ENCODE measurements around the gene PLD5. TPM values are rescaled to one million over a fixed set of nuclear protein-coding genes. Genes with fewer than 3 reads are reported as not detected.

Gene PLD5
- total RNA-seq, 1 experiment from 2014 or later = not detected

DNA sequence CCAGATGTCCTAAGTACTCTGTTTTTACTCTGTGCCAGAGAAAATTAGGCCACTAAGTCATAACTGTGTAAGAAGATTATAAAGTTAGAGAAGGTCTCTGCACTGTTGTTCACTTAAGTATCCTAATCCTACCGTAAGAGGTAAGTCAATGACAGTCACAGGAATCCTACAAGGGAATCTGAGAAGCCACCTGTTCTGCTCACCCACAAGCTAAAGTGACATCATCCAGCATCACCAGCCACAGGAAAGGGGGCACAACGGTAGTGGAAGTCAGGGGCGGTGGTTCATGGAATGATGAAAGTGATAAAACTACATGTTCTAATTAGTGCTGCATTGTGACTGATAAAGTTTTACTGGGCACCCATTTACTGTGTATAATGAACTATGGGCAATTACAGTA, 92.7 kb downstream of the PLD5 start:
- intact Hi-C loops (cut with micrococcal nuclease; ENCODE audit: unreplicated experiment) = no loop called here
- ChIA-PET CTCF (no interaction called here), POLR2A (no interaction called here)
- TF ChIP-seq SIN3A (IDR thresholded peaks at IDR 0.05; ENCODE audit: borderline replicate concordance, insufficient read depth, low read depth, low read length) (no peak), POLR2AphosphoS5 (IDR thresholded peaks at IDR 0.05; ENCODE audit: low read depth, low read length) (no peak), TCF7L2 (IDR thresholded peaks at IDR 0.05; ENCODE audit: low read depth, low read length) (no peak)
- TF ChIP-seq, protein P1, sequence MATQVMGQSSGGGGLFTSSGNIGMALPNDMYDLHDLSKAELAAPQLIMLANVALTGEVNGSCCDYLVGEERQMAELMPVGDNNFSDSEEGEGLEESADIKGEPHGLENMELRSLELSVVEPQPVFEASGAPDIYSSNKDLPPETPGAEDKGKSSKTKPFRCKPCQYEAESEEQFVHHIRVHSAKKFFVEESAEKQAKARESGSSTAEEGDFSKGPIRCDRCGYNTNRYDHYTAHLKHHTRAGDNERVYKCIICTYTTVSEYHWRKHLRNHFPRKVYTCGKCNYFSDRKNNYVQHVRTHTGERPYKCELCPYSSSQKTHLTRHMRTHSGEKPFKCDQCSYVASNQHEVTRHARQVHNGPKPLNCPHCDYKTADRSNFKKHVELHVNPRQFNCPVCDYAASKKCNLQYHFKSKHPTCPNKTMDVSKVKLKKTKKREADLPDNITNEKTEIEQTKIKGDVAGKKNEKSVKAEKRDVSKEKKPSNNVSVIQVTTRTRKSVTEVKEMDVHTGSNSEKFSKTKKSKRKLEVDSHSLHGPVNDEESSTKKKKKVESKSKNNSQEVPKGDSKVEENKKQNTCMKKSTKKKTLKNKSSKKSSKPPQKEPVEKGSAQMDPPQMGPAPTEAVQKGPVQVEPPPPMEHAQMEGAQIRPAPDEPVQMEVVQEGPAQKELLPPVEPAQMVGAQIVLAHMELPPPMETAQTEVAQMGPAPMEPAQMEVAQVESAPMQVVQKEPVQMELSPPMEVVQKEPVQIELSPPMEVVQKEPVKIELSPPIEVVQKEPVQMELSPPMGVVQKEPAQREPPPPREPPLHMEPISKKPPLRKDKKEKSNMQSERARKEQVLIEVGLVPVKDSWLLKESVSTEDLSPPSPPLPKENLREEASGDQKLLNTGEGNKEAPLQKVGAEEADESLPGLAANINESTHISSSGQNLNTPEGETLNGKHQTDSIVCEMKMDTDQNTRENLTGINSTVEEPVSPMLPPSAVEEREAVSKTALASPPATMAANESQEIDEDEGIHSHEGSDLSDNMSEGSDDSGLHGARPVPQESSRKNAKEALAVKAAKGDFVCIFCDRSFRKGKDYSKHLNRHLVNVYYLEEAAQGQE (IDR thresholded peaks at IDR 0.05; ENCODE audit: insufficient read depth in 1 of 2, low read depth in 2 of 2, low read length in 1 of 2) = no peak
- TF ChIP-seq, protein P2, sequence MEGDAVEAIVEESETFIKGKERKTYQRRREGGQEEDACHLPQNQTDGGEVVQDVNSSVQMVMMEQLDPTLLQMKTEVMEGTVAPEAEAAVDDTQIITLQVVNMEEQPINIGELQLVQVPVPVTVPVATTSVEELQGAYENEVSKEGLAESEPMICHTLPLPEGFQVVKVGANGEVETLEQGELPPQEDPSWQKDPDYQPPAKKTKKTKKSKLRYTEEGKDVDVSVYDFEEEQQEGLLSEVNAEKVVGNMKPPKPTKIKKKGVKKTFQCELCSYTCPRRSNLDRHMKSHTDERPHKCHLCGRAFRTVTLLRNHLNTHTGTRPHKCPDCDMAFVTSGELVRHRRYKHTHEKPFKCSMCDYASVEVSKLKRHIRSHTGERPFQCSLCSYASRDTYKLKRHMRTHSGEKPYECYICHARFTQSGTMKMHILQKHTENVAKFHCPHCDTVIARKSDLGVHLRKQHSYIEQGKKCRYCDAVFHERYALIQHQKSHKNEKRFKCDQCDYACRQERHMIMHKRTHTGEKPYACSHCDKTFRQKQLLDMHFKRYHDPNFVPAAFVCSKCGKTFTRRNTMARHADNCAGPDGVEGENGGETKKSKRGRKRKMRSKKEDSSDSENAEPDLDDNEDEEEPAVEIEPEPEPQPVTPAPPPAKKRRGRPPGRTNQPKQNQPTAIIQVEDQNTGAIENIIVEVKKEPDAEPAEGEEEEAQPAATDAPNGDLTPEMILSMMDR (IDR thresholded peaks at IDR 0.05) = no peak
- H3K27me3 ChIP-seq (ENCODE audit: control insufficient read depth, insufficient read depth, low read length) = no peaks in the 10 kb centered on the region
- no peak for DNase-seq (ENCODE audit: low read depth, low spot score)
- 0 out of 2 replicates have a peak, but pooled peaks cover 4% of the 10 kb centered on the region for H3K9me3 ChIP-seq (ENCODE audit: control insufficient read depth, insufficient read depth, low read depth, low read length)
- no peaks in the 10 kb centered on the region for H3K36me3 ChIP-seq (ENCODE audit: control insufficient read depth, insufficient read depth, low read length)
- no peaks in the 10 kb centered on the region for H3K4me1 ChIP-seq (ENCODE audit: control insufficient read depth, insufficient read depth, low read length)
- BruUV-seq (replicated peaks) = no TSS peak
- no peak overlapping the region for H3K4me3 ChIP-seq (ENCODE audit: low read depth in 2 of 2, low read length in 2 of 2)
- H3K27ac ChIP-seq (ENCODE audit: low read length) = no peak overlapping the region
- in situ Hi-C loops (cut with HindIII; ENCODE audit: low pct_unique_long_range_greater_than_20kb, low sequenced_read_pairs) = no loop called here
- no peak for ATAC-seq

DNA sequence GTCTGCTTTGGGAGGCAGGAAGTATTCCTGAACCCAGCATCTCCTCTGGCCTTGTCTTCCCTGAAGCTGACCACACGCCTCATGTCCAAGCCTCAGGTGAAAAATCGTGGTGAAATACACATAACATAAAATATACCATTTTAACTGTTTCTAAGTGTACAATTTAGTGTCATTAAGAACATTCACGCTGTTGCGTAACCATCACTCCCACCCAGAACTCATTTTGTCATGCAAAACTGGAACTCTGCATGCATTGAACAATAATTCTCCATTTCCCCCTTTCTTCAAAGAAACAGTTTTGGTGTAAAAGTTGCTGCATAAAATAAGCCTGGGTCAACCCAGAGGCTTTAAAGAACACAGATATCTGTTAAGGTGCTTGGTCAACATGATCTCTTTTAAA, 93.5 kb downstream of the PLD5 start:
- in situ Hi-C loops (cut with HindIII; ENCODE audit: low pct_unique_long_range_greater_than_20kb, low sequenced_read_pairs) = no loop called here
- ATAC-seq (no peak), DNase-seq (ENCODE audit: low read depth, low spot score) (no peak)
- ChIA-PET POLR2A (no interaction called here), CTCF (no interaction called here)
- H3K9me3 ChIP-seq (ENCODE audit: control insufficient read depth, insufficient read depth, low read depth, low read length) = 0 out of 2 replicates have a peak, but pooled peaks cover 4% of the 10 kb centered on the region
- no peak overlapping the region for H3K27ac ChIP-seq (ENCODE audit: low read length)
- H3K36me3 ChIP-seq (ENCODE audit: control insufficient read depth, insufficient read depth, low read length) = no peaks in the 10 kb centered on the region
- intact Hi-C loops (cut with micrococcal nuclease; ENCODE audit: unreplicated experiment) = no loop called here
- H3K4me1 ChIP-seq (ENCODE audit: control insufficient read depth, insufficient read depth, low read length) = no peaks in the 10 kb centered on the region
- BruUV-seq (replicated peaks) = no TSS peak
- no peak overlapping the region for H3K4me3 ChIP-seq (ENCODE audit: low read depth in 2 of 2, low read length in 2 of 2)
- no peaks in the 10 kb centered on the region for H3K27me3 ChIP-seq (ENCODE audit: control insufficient read depth, insufficient read depth, low read length)
- TF ChIP-seq POLR2AphosphoS5 (IDR thresholded peaks at IDR 0.05; ENCODE audit: low read depth, low read length) = no peak
- no peak for TF ChIP-seq TCF7L2 (IDR thresholded peaks at IDR 0.05; ENCODE audit: low read depth, low read length)
- TF ChIP-seq, protein P1 (IDR thresholded peaks at IDR 0.05; ENCODE audit: insufficient read depth in 1 of 2, low read depth in 2 of 2, low read length in 1 of 2) = no peak
- TF ChIP-seq SIN3A (IDR thresholded peaks at IDR 0.05; ENCODE audit: borderline replicate concordance, insufficient read depth, low read depth, low read length) = no peak
- TF ChIP-seq, protein P2 (IDR thresholded peaks at IDR 0.05) = no peak

Data from Panc1 (cell line).